GM21381 (cell line): ENCODE results near the gene HIVEP3.

Experiments used
- ATAC-seq: cut with Tn5 transposase; IDR thresholded peaks from one replicate; pipeline ENCODE4 v1.9.1; 2021; ENCODE audit warnings: mild to moderate bottlenecking, moderate library complexity; ENCODE audit not compliant: unreplicated experiment

HIVEP3 gene

GRCh38 chr1:41640756-41641474 is 277.8 kb downstream of the HIVEP3 start:
- ATAC-seq: no peak

GRCh38 chr1:41640141-41640751 is 278.5 kb downstream of the HIVEP3 start:
- no peak for ATAC-seq

DNA sequence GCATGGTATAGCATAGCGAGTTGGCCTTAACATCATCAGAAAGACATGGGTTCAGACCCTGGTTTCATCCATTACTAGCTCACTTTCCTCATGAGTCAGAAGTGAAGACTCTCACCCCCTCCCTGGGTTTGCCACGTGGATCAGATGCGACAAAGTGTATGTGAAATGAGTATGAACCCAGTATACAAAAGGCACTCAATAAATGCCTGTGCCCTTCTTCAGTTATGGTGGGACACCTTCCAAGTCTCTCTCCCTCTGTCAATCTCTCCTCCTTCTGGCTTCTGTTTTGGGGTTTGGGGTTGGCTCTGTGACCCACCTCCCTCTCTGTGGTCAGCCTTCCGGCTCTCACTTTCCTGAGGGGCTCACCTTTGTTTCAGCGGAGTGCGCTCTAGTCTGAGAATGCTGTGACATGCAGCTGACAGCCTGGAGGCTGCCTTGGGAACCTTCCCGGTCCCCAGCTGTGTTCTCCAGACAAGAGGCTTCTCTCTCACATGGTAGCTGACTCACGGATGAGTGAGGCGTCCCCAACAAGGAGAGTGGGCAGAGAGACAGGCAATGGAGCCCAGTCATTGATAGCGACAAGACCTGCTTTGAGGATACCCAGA is 279.3 kb downstream of the HIVEP3 start:
- ATAC-seq: no peak

DNA sequence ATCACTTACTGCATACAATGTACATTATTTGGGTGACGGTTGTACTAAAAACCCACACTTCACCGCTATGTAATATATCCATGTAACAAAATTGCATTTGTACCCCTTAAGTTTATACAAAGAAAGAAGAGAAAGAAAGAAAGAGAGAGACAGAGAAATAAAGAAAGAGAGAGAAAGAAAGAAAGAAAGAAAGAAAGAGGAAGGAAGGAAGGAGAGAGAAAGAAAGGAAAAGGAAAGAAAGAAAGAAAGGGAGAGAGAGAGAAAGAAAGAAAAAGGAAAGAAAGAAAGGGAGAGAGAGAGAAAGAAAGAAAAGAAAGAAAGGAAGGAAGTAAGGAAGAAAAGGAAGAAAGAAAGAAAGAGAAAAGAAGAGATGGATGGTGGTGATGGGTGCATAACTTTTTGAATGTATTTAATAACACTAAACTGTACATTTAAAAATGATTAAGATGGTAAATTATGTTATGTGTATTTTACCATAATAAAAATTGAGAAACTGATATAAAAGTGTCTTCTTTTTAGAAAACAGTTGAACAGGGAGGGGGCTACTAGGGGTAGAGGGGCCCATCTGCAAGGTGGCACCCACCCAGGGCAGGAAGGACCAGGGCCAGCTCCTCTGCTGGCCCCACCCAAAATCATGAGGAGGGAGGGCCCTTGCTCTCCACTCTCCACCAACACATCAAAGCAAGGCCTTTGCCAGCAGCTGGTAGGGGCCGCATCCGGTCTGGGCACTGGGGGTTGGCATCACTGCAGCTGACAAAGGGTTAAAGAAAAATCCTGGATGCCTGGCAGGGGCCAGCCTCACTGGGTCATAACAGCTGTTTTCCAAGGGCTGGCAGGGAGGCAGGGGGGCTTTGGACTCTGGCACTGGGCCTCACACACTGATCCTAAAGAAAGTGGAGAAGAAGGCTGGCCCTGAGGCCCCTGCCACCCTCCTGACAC is 280.4 kb downstream of the HIVEP3 start:
- no peak for ATAC-seq

DNA sequence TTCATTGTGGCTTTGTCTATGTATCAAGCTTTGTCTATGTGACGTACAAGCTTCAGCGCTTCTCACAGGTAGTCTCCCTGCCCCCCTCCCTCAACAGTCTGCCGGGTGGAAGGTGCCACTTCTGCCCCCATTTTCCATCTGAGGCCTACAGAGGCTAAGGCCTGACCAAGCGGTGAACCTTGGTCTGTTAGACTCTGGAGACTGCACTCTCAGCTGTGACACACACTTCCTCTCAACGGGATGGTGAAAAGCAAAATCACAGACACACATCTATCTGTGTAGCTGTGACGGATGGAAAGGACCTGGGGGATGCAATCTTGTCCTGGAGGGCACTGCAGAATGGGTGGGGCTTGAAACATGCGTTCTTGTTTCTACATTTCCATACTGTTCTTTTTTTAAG is 281.4 kb downstream of the HIVEP3 start:
- ATAC-seq: no peak

DNA sequence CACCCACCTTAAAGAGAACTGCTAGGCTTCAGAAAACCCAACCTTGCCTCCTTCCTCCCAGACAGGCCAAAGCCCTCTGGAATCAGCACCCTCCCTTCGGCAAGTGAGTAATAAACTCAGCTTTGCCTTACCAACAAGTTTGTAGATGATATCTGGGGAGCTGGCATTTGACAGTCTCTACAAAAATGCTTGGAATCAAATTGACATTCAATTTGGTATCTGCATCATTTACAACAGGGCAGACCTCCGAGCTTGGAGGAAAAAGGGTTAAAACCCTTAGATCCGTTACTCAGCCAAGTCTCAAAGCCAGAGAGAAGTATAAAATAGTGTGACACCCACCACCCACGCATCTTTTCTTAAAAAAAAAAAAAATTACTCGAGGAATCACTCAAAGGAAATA is 285.0 kb downstream of the HIVEP3 start:
- no peak for ATAC-seq

DNA sequence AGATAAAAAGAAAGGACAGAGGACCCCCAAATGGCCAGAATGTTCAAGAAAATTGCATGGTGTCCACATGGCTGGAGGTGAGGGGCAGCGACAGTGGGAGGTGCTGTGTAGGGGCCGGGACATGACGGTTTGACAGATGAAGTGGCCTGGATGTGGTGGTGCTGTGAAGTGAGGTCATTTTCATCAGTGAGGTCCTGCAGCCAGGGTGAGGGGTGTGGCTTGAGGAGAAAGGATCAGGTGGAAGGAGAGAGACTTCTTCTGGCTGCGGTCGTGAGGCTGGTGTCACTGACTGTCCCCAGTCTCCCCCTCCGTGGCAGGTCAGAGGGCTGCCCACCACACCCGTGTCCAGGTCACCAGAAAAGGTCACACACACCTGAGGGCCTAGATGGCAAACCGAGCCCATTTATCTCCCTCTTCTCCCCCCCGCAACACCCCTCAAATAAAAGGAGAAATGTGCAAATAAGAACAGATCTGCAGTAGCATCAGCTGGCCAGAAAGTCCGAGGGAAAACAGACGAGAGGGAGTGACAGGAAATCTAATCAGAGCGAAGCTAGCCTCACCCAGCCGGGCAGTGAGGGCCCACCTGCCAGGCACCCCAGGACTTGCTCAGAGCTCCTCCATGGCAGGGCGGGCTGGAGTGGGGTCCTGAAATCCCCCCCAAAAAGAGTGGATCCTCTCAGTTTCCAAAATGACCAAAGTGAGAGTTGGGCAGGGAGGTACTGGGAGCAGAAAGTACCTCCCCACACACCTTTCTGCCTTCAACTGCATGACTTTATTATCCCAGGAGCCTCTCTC is 285.7 kb downstream of the HIVEP3 start:
- no peak for ATAC-seq

- ATAC-seq: no peak
Observed at GRCh38 chr1:41631971-41632370, 286.8 kb downstream of the HIVEP3 start.

DNA sequence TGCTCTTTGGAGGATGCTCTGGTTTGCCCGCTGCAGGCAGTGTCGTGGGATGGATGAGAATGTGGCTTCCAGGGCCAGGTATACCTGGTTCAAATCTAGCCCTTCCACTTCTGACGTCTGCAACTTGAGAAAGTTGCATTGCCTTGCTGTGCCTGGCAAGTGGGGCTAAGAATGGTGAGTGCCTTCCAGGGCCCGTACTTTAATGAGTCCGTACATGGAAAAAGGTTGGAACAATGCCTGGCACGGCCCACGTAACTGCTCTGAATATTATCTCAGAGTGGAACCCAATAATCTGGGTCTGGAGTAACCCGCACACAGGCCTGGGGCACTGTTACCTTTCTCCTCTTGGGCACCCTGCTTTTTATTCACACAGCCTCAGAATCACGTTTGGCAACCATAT is 287.6 kb downstream of the HIVEP3 start:
- no peak for ATAC-seq

- no peak for ATAC-seq
Observed at GRCh38 chr1:41629571-41629970, 289.2 kb downstream of the HIVEP3 start.

- ATAC-seq: no peak
Observed at GRCh38 chr1:41629141-41629540, 289.6 kb downstream of the HIVEP3 start.

DNA sequence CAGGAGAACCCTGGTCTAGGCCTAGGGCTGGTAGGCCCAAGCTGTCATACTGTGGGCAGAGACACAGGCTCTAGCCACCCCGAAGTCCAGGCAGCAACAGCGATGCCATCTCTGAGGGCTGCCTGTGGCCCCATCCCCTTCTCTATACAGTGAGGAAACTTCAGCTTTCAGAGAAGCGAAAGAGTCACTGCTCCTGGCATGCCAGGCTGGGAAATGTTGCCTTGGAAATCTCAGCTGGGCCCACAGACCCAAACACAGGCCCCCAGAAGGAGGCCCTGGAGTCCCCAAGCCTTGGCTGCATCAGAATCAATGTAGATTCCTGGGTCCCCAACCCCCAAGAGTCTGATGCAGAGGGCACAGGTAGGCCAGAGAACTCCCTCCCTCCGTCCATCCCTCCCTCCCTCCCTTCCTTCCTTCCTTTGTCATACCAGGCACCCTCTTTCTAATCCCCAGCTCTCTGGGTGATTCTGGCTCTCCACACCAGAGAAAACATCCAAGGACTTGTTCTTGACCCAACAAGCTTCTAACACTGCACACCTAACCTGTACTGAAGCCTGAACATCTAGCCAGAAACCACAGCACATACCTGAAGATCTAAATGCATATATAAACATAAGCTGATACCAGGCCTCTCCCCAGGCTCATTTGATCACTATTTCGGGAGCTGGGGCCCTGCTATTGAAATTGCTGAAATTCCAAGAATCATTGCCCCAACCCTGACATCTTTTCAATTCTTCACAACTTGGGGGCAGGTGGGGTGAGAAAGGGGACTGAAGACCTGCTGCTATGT is 291.0 kb downstream of the HIVEP3 start:
- no peak for ATAC-seq

DNA sequence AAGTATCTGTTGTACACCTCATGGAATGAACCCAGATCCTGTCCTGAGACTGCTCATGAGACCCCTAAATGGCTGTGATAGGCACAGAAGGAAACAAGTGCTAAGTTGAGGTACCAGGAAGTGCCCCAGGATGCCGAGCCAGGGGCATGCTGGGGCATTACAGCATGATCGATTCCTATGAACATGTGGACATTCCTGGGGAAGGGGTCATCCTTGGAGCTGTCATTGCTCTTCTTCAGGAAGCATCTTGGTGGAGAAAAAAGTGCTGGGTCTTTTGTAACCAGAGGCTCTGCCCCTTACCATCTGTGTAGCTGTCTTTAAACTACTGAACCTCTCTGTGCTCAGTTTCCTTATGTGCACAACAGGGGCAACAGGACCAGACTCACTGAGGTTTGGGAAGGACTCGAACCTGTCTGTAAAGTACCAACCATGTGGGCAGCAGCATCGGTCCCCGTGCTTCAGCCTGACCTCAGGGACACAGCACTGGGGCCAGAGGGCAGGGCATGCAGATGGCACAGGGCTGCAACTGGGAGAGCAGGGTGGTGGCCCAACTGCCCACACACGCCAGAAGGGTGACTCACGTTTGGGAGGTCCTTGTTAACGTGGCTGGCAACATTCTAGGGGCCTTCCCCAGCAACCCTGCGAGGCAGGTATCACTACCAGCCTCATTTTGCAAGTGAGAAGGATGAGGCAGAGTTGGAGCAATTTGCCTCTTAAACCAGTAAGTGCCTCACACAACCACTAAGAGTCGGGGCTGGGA is 291.9 kb downstream of the HIVEP3 start:
- no peak for ATAC-seq

DNA sequence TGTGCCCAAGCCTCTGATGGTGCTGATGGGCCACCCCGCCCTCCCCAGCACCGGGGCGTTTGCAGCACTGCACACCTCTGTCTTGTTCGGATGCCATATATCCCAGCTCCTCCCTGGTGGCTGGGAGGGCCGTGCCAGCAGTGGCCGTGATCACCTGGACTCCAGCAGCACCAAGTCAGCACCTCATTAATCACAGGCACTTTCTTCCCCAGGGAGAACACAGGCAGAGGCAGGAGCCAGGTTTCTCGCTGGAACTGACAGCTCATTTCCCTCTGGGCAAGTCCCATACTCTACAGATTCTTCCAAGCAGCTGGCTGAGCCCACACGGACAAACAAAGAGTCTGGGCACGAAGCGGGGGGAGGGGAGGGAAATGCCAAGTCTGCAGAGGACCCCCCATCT is 292.6 kb downstream of the HIVEP3 start:
- ATAC-seq: no peak

- ATAC-seq: no peak
Observed at GRCh38 chr1:41623736-41624135, 295.0 kb downstream of the HIVEP3 start.

- peak; percentile 75 for ATAC-seq
Observed at GRCh38 chr1:41622859-41623732, 295.6 kb downstream of the HIVEP3 start.

DNA sequence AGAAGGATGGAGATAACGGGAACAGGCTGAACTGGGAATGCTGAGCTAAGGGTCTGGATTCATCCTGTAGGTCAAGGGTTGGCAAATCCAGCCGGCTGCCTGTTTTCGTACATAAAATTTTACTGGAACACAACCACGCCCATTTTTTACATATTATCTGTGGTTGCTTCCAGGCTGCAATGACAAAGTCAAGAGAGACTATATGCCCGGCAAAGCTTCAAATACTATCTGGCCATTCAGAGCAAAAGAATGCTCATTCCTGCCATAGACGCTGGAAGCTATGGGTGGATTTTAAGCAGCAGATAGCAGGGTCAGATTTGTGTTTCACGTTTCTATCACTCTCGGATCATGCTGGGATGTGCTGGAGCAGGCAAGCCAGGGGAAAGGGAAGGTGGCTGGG is 296.3 kb downstream of the HIVEP3 start:
- no peak for ATAC-seq

DNA sequence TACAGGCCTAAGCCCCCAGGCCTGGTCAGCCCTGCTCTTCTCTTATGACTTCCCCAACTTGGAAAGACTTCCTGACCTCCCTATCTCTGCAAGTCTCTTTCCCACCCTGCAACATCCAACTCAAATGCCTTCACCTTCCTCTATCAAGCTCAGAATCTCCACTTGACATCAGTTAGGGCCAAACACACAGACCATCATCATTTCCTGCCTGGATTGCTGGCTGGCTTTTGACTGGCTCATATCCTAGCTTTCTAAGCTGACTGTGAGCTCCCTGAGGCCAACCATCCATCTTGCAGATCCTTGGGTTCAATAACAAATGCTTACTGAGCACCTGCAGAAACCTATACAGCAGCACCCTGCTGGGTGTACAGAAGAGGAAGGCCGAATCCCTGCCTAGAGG is 296.9 kb downstream of the HIVEP3 start:
- ATAC-seq: no peak
